HCT116 (cell line): ENCODE data around the gene PRSS27.

Source experiments
- EZH2 ChIP-seq: fragments of 200-600 bp; sonication (generic); IDR thresholded peaks from 2 replicates; pipeline ENCODE4 v1.6.1; 2017; ENCODE audit warnings: antibody characterized with exemption, mixed run types
- RAD21 ChIP-seq: IDR thresholded peaks from 2 replicates; pipeline ENCODE4 v1.6.1; 2012; ENCODE audit warnings: low read depth, mild to moderate bottlenecking

GRCh38 chr16:2745961-2746360, 25.9 kb upstream of the PRSS27 start:
- TF ChIP-seq RAD21 (no peak), EZH2 (no peak)
